Small intestine (tissue), 7 donors: ENCODE data around the gene SPARC. TPM values are rescaled to one million over a fixed set of nuclear protein-coding genes. Genes with fewer than 3 reads are reported as not detected.

Experiments used
- DNase-seq, 2 donors: peaks; one replicate each; pipeline versions ENCODE4 v3.0.0 to v3.0.0-alpha.2; 2013
- FAIRE-seq: peaks from 2 replicates; lab custom pipeline; 2012; peaks lifted over from hg19 to GRCh38; lab: Jason Lieb, UNC
- H3K27ac ChIP-seq, 3 donors: one replicate each; pipeline ENCODE4 v1.5.1; 2013; ENCODE audit warnings: low read length in 2 of 3, mild to moderate bottlenecking in 2 of 3, control low read depth in 1 of 3, inconsistent platforms in 1 of 3, low read depth in 1 of 3, moderate library complexity in 1 of 3
- H3K27me3 ChIP-seq, 3 donors: one replicate each; pipeline ENCODE4 v1.6.1; 2013; ENCODE audit warnings: low read length in 3 of 3, inconsistent platforms in 1 of 3; ENCODE audit not compliant: control insufficient read depth in 3 of 3, insufficient read depth in 3 of 3
- H3K36me3 ChIP-seq, 3 donors: one replicate each; pipeline ENCODE4 v1.6.1; 2013; ENCODE audit warnings: low read length in 3 of 3, inconsistent platforms in 1 of 3, low read depth in 1 of 3, mild to moderate bottlenecking in 1 of 3, moderate library complexity in 1 of 3; ENCODE audit not compliant: control insufficient read depth in 3 of 3, insufficient read depth in 2 of 3
- H3K4me1 ChIP-seq, 3 donors: one replicate each; pipeline ENCODE4 v1.6.1; 2013; ENCODE audit warnings: low read length in 2 of 3, inconsistent platforms in 1 of 3, low read depth in 1 of 3, mild to moderate bottlenecking in 1 of 3, moderate library complexity in 1 of 3; ENCODE audit not compliant: control insufficient read depth in 3 of 3, insufficient read depth in 2 of 3
- H3K4me3 ChIP-seq, 3 donors: one replicate each; pipeline ENCODE4 v1.5.1; 2013; ENCODE audit warnings: low read length in 3 of 3, control low read depth in 1 of 3, inconsistent platforms in 1 of 3, low read depth in 1 of 3, mild to moderate bottlenecking in 1 of 3, moderate library complexity in 1 of 3
- H3K9me3 ChIP-seq, 2 donors: one replicate each; pipeline ENCODE4 v1.6.1; 2013; ENCODE audit warnings: low read depth in 1 of 2, low read length in 1 of 2; ENCODE audit not compliant: control insufficient read depth in 2 of 2, insufficient read depth in 1 of 2
- WGBS, 3 donors: extraction: QIAGEN DNeasy Blood & Tissue Kit; methylation state at CpG; one replicate each; pipeline ENCODE4 v1.1.7; 2013; 5-methylcytosine and 5-hydroxymethylcytosine counted together
- polyA plus RNA-seq, 4 donors: library from polyadenylated mRNA; stranded (reverse) in 3 of 4; unstranded in 1 of 4; fragments of 200-250 nt in 3 of 4; fragments of 120-200 nt in 1 of 4; gene quantifications; one replicate each; pipeline versions ENCODE4 v1.2.1 to v1.2.3, GENCODE V29; 2013
- donor health status: healthy with polysubstance abuse.
- donor health status: control.
- donor health status: control.
- donor health status: Bipolar disorder and iron deficiency.
- donor health status: healthy.

Gene SPARC
- polyA plus RNA-seq, 4 donors, result 9.6 to 487 (median 135) TPM

GRCh38 chr5:151638619-151639018 is 48.1 kb downstream of the SPARC start:
- H3K27ac ChIP-seq, result no peak overlapping the region
- WGBS, 3 donors, result 79 to 91% (median 79%) methylated on average over 4 of the region's 4 CpGs

GRCh38 chr5:151637676-151638075 is 49.0 kb downstream of the SPARC start:
- FAIRE-seq, result no peak
- no peaks in the 10 kb centered on the region for H3K36me3 ChIP-seq
- WGBS, 3 donors, result 68 to 74% (median 72%) methylated on average over 5 of the region's 5 CpGs

More at GRCh38 chr5:151638619-151639018, 48.1 kb downstream of the SPARC start:
- no peak overlapping the region for H3K4me3 ChIP-seq
- H3K36me3 ChIP-seq, result no peaks in the 10 kb centered on the region
- no peaks in the 10 kb centered on the region for H3K4me1 ChIP-seq
- peaks cover 0 to 3% (median 0%) of the 10 kb centered on the region in 3 donors for H3K27me3 ChIP-seq
- FAIRE-seq (no peak), DNase-seq (no peak)
- H3K9me3 ChIP-seq, result peaks cover 0 to 9% of the 10 kb centered on the region in 2 donors

GRCh38 chr5:151633892-151634291 is 52.8 kb downstream of the SPARC start:
- H3K4me1 ChIP-seq, result no peaks in the 10 kb centered on the region
- FAIRE-seq (no peak), DNase-seq (peak; percentile 9 to 29)
- 25 to 59% (median 53%) methylated on average over 1 of the region's 1 CpG for WGBS, 3 donors
- H3K36me3 ChIP-seq, result no peaks in the 10 kb centered on the region
- H3K4me3 ChIP-seq, result no peak overlapping the region
- H3K9me3 ChIP-seq, result no peaks in the 10 kb centered on the region
- H3K27ac ChIP-seq, result no peak overlapping the region
- H3K27me3 ChIP-seq, result peaks cover 0 to 3% (median 0%) of the 10 kb centered on the region in 3 donors

More at GRCh38 chr5:151637676-151638075, 49.0 kb downstream of the SPARC start:
- Histone ChIP-seq H3K27me3 (peaks cover 0 to 3% (median 0%) of the 10 kb centered on the region in 3 donors), H3K4me1 (no peaks in the 10 kb centered on the region), H3K4me3 (no peak overlapping the region), H3K9me3 (peaks cover 0 to 7% of the 10 kb centered on the region in 2 donors), H3K27ac (no peak overlapping the region)
- no peak for DNase-seq

GRCh38 chr5:151632941-151633340 is 53.8 kb downstream of the SPARC start:
- H3K36me3 ChIP-seq, result no peaks in the 10 kb centered on the region
- DNase-seq, result no peak
- no peak overlapping the region for H3K4me3 ChIP-seq
- no peak for FAIRE-seq
- peaks cover 0 to 3% (median 2%) of the 10 kb centered on the region in 3 donors for H3K27me3 ChIP-seq
- H3K27ac ChIP-seq, result no peak overlapping the region
- H3K9me3 ChIP-seq, result no peaks in the 10 kb centered on the region
- 82 to 86% (median 85%) methylated on average over 8 of the region's 8 CpGs for WGBS, 3 donors
- no peaks in the 10 kb centered on the region for H3K4me1 ChIP-seq

GRCh38 chr5:151632524-151632923 is 54.2 kb downstream of the SPARC start:
- Histone ChIP-seq H3K9me3 (no peaks in the 10 kb centered on the region), H3K27me3 (peaks cover 0 to 3% (median 2%) of the 10 kb centered on the region in 3 donors), H3K4me3 (no peak overlapping the region), H3K27ac (no peak overlapping the region), H3K4me1 (no peaks in the 10 kb centered on the region), H3K36me3 (no peaks in the 10 kb centered on the region)
- DNase-seq (no peak), FAIRE-seq (no peak)
- 75 to 81% (median 77%) methylated on average over 15 of the region's 15 CpGs for WGBS, 3 donors

- WGBS, 3 donors, result 94 to 96% (median 96%) methylated on average over 5 of the region's 5 CpGs
- no peak for FAIRE-seq
Measured at GRCh38 chr5:151631941-151632340, 54.8 kb downstream of the SPARC start.

GRCh38 chr5:151630088-151630487 is 56.6 kb downstream of the SPARC start:
- Histone ChIP-seq H3K36me3 (no peaks in the 10 kb centered on the region), H3K9me3 (no peaks in the 10 kb centered on the region), H3K4me3 (no peak overlapping the region), H3K4me1 (no peaks in the 10 kb centered on the region), H3K27me3 (peaks cover 0 to 3% (median 2%) of the 10 kb centered on the region in 3 donors), H3K27ac (no peak overlapping the region)
- DNase-seq (no peak), FAIRE-seq (no peak)

More at GRCh38 chr5:151631941-151632340, 54.8 kb downstream of the SPARC start:
- no peaks in the 10 kb centered on the region for H3K36me3 ChIP-seq
- DNase-seq, result no peak
- no peaks in the 10 kb centered on the region for H3K4me1 ChIP-seq
- H3K27me3 ChIP-seq, result peaks cover 0 to 3% (median 2%) of the 10 kb centered on the region in 3 donors
- H3K27ac ChIP-seq, result no peak overlapping the region
- no peak overlapping the region for H3K4me3 ChIP-seq
- H3K9me3 ChIP-seq, result no peaks in the 10 kb centered on the region

GRCh38 chr5:151628112-151628823 is 58.4 kb downstream of the SPARC start:
- no peak for DNase-seq
- no peak for FAIRE-seq
- WGBS, 3 donors, result 74 to 85% (median 76%) methylated on average over 7 of the region's 7 CpGs

More at GRCh38 chr5:151628112-151628823, 58.4 kb downstream of the SPARC start:
- H3K27me3 ChIP-seq, result peaks cover 0 to 2% (median 0%) of the 10 kb centered on the region in 3 donors
- H3K4me1 ChIP-seq, result no peaks in the 10 kb centered on the region
- no peaks in the 10 kb centered on the region for H3K9me3 ChIP-seq
- H3K36me3 ChIP-seq, result no peaks in the 10 kb centered on the region
- no peak overlapping the region for H3K27ac ChIP-seq
- H3K4me3 ChIP-seq, result no peak overlapping the region
